Mesothelial cell of epicardium (in vitro differentiated cells): Measurements from ENCODE around the gene ARHGAP42. TPM values are rescaled to one million over a fixed set of nuclear protein-coding genes. Genes with fewer than 3 reads are reported as not detected.

Experiments used
- DNase-seq, 2 experiments: peaks; one replicate each; pipeline ENCODE4 v3.0.0; 2021; ENCODE audit warnings: low spot score in 2 of 2; ENCODE audit not compliant: unreplicated experiment in 2 of 2
- H3K27ac Mint-ChIP-seq: 2 replicates; pipeline ENCODE4 v1.8.0; 2021; ENCODE audit warnings: mixed read lengths
- H3K27me3 Mint-ChIP-seq: 2 replicates; pipeline ENCODE4 v1.8.0; 2021; ENCODE audit warnings: low read depth, mixed read lengths
- H3K36me3 Mint-ChIP-seq: 2 replicates; pipeline ENCODE4 v1.8.0; 2021; ENCODE audit warnings: mixed read lengths
- H3K4me1 Mint-ChIP-seq: 2 replicates; pipeline ENCODE4 v1.8.0; 2021; ENCODE audit warnings: mixed read lengths
- H3K4me3 Mint-ChIP-seq: 2 replicates; pipeline ENCODE4 v1.8.0; 2021; ENCODE audit warnings: mild to moderate bottlenecking, moderate library complexity, mixed read lengths
- H3K9me3 Mint-ChIP-seq: 2 replicates; pipeline ENCODE4 v1.8.0; 2021; ENCODE audit warnings: mixed read lengths
- CTCF ChIP-seq: fragments of 200-600 bp; sonication (generic); IDR thresholded peaks from one replicate; pipeline ENCODE4 v1.5.0; 2021; ENCODE audit warnings: antibody characterized with exemption; ENCODE audit not compliant: unreplicated experiment
- total RNA-seq: library from RNA; stranded (reverse); gene quantifications from 3 replicates; pipeline ENCODE4 v1.2.1, GENCODE V29; 2021

The ARHGAP42 gene
- total RNA-seq, 1 donor from 2014 or later = 19.4 TPM

DNA sequence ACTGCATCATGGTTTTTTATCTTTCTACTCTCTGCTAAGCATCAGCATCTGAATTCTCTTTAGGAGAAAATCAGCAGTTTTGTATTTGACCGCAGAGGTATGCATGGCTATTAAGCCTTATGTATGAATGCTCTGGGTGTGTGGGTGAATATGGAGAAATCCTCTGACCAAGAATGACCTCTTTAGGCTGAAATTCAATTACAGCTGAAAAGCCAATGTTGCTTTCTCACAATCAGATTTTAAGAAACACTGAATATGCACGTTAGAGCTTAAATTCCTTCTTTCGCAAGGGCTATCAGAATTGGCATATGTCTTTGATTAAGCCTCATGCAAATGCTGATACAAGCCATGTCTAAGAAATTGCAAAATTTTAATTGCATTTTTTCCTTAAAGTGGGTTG, 43.2 kb downstream of the ARHGAP42 start:
- Mint-ChIP-seq H3K27me3 (no peaks in the 10 kb centered on the region), H3K36me3 (no peaks in the 10 kb centered on the region), H3K4me3 (no peak overlapping the region), H3K4me1 (peaks cover 10% of the 10 kb centered on the region), H3K9me3 (no peaks in the 10 kb centered on the region), H3K27ac (no peak overlapping the region)
- DNase-seq = no peak
- no peak for TF ChIP-seq CTCF

DNA sequence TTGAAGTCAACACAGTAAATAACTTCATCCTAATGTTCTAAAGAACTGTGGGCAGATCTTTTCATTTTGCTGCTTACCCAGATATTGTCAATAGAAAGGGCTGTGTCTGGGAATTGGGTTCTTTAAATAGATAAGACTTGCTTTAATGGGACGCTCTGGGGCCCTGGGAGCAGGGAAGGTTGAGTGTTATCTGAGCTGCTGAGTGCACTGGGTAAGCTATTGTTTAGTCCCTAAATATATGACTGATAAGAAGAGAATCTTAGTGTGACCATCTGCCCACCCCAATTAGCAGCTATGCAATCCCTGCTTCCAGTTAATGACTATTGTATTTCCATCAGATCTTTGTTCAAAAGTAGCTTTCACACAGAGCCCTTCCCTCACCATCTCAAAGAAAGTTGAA, 44.4 kb downstream of the ARHGAP42 start:
- TF ChIP-seq CTCF = no peak
- Mint-ChIP-seq H3K27ac (no peak overlapping the region), H3K27me3 (no peaks in the 10 kb centered on the region), H3K9me3 (no peaks in the 10 kb centered on the region), H3K36me3 (no peaks in the 10 kb centered on the region), H3K4me3 (no peak overlapping the region), H3K4me1 (peaks cover 10% of the 10 kb centered on the region)
- no peak for DNase-seq

DNA sequence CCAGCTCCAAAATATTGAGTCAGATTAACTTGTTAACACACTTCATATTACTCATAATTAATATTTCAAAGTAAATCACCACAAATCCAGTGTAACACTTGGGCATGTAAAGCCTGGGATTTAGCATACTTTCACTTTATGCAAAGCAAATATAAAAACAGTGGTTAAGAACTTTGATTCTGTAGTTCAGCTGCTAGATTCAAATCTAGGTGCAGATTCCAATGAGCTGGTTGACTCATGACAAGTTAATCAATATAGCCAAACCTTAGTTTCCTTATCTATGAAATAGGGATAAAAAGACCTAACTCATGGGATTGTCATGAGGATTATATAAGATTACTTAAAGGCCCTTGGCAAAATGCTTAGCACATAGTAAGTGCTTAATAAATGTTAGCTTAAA, 45.9 kb downstream of the ARHGAP42 start:
- Mint-ChIP-seq H3K4me1 (peaks cover 14% of the 10 kb centered on the region), H3K9me3 (peaks cover 5% of the 10 kb centered on the region), H3K36me3 (no peaks in the 10 kb centered on the region), H3K27me3 (no peaks in the 10 kb centered on the region), H3K4me3 (no peak overlapping the region), H3K27ac (no peak overlapping the region)
- DNase-seq = no peak
- no peak for TF ChIP-seq CTCF

DNA sequence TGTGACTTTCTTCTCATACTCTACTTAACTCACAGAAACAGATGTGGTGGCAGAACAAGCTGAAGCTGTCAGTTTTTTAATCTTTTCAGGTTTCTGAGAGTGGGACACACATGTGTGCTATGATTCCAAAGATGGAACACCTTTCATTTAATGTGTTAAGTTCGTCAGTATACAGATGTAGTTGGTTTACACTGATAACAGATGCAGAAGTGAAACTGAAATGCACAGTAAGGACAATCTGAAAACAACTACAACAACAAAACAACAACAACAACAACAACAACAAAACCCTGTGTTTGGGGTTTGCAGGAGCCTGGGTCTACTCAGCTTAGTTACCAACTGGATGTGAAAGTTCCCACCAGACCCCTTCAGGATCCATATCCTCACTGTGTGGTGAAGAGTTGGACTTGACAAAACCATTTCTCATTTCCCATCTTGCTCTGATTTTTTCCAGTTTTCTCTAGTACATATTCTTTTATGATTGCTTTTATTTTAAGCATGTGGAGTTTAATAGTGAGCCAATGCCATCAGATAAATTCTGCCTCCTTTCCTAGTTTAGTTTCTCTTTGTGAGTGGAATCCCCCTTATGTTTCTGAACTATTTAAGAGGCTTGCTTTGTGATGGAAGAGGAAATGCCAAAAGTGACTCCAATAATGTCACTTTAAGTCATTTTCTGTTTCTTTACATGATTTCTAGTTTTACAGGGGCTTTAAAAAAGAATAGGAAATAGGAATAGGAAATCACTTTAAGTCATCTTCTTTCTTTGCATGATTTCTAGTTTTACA, 47.8 kb downstream of the ARHGAP42 start:
- no peak overlapping the region for H3K4me3 Mint-ChIP-seq
- DNase-seq = no peak
- no peak overlapping the region for H3K27ac Mint-ChIP-seq
- no peaks in the 10 kb centered on the region for H3K27me3 Mint-ChIP-seq
- peaks cover 5% of the 10 kb centered on the region for H3K9me3 Mint-ChIP-seq
- no peaks in the 10 kb centered on the region for H3K36me3 Mint-ChIP-seq
- peaks cover 32% of the 10 kb centered on the region for H3K4me1 Mint-ChIP-seq
- no peak for TF ChIP-seq CTCF

GRCh38 chr11:100735949-100736675, 49.0 kb downstream of the ARHGAP42 start:
- Mint-ChIP-seq H3K4me1 (peaks cover 41% of the 10 kb centered on the region), H3K36me3 (no peaks in the 10 kb centered on the region), H3K27me3 (no peaks in the 10 kb centered on the region), H3K9me3 (peaks cover 5% of the 10 kb centered on the region), H3K27ac (no peak overlapping the region), H3K4me3 (no peak overlapping the region)
- DNase-seq = no peak
- TF ChIP-seq CTCF = no peak
